Measurements from ENCODE around the gene LIN7A. TPM values are rescaled to one million over a fixed set of nuclear protein-coding genes. Genes with fewer than 3 reads are reported as not detected.

The LIN7A gene
- total RNA-seq, 1 experiment from 2014 or later = 16.2 TPM

DNA sequence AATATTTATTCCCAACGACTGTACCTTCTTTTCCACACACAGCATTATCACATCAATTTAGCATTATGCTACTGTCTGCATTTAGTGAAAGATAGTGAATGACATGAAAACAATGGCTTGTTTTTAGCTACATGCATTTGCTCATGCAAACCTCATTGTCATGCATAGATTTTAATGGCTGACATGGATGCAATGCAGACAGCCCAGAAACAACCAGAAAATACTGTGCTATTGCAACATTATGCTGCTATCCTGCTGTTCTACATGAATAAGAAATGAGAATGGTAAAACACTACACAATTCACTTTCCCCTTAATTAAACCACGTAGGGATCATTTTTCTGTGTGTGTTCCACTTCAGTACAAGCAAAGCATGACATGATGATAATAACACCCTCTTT lies 90.8 kb downstream of the LIN7A start:
- BruUV-seq (replicated peaks) = no TSS peak
- H3K27ac Mint-ChIP-seq (ENCODE audit: unreplicated experiment) = no peak overlapping the region
- Histone ChIP-seq H3K9me3 (no peaks in the 10 kb centered on the region), H3K36me3 (ENCODE audit: control insufficient read depth, insufficient read depth, low read length) (no peaks in the 10 kb centered on the region), H3K4me1 (no peaks in the 10 kb centered on the region), H3K4me3 (ENCODE audit: low read depth, low read length) (no peak overlapping the region), H3K27me3 (replicated peaks; ENCODE audit: control insufficient read depth, insufficient read depth, low read length) (no peaks in the 10 kb centered on the region)
- H3K4me1 Mint-ChIP-seq (ENCODE audit: low read depth, unreplicated experiment) = peaks cover 10% of the 10 kb centered on the region
- intact Hi-C loops (cut with micrococcal nuclease; ENCODE audit: unreplicated experiment) = no loop called here
- no peaks in the 10 kb centered on the region for H3K27me3 Mint-ChIP-seq (ENCODE audit: insufficient read depth, unreplicated experiment)
- no peaks in the 10 kb centered on the region for H3K36me3 Mint-ChIP-seq (ENCODE audit: insufficient read depth, unreplicated experiment)
- CTCF ChIA-PET = no interaction called here
- DNase-seq = no peak
- no peaks in the 10 kb centered on the region for H3K9me3 Mint-ChIP-seq (ENCODE audit: unreplicated experiment)
- TF ChIP-seq, protein P1, sequence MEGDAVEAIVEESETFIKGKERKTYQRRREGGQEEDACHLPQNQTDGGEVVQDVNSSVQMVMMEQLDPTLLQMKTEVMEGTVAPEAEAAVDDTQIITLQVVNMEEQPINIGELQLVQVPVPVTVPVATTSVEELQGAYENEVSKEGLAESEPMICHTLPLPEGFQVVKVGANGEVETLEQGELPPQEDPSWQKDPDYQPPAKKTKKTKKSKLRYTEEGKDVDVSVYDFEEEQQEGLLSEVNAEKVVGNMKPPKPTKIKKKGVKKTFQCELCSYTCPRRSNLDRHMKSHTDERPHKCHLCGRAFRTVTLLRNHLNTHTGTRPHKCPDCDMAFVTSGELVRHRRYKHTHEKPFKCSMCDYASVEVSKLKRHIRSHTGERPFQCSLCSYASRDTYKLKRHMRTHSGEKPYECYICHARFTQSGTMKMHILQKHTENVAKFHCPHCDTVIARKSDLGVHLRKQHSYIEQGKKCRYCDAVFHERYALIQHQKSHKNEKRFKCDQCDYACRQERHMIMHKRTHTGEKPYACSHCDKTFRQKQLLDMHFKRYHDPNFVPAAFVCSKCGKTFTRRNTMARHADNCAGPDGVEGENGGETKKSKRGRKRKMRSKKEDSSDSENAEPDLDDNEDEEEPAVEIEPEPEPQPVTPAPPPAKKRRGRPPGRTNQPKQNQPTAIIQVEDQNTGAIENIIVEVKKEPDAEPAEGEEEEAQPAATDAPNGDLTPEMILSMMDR (IDR thresholded peaks at IDR 0.05; ENCODE audit: insufficient read depth in 1 of 2, low read depth in 1 of 2, low read length in 1 of 2, severe bottlenecking in 1 of 2, unreplicated experiment in 1 of 2) = no peak
- POLR2A ChIA-PET = no interaction called here
- no peak overlapping the region for H3K4me3 Mint-ChIP-seq (ENCODE audit: unreplicated experiment)

DNA sequence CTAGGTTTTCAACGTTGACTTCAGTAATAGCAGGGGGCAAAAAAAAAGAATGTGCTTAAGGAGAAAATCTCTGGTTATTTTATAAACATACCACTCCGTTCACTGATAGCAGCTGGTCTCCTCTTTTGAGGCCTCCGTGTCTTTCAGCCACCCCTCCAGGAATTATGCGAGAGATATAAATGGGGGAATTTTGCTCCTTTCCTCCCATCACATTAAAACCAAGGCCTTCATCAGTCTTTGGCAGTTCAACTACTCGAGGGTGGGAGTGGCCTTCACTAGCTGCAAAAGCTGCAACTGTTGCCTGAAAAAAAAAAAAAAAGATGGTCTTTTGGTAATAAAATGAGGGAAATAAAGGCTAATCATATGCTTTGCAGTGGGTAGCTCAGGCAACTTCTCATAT lies 92.1 kb downstream of the LIN7A start:
- Histone ChIP-seq H3K27me3 (replicated peaks; ENCODE audit: control insufficient read depth, insufficient read depth, low read length) (no peaks in the 10 kb centered on the region), H3K4me1 (no peaks in the 10 kb centered on the region), H3K9me3 (no peaks in the 10 kb centered on the region), H3K4me3 (ENCODE audit: low read depth, low read length) (no peak overlapping the region), H3K36me3 (ENCODE audit: control insufficient read depth, insufficient read depth, low read length) (no peaks in the 10 kb centered on the region)
- CTCF ChIA-PET = no interaction called here
- Mint-ChIP-seq H3K27me3 (ENCODE audit: insufficient read depth, unreplicated experiment) (no peaks in the 10 kb centered on the region), H3K4me1 (ENCODE audit: low read depth, unreplicated experiment) (peaks cover 10% of the 10 kb centered on the region), H3K9me3 (ENCODE audit: unreplicated experiment) (no peaks in the 10 kb centered on the region), H3K36me3 (ENCODE audit: insufficient read depth, unreplicated experiment) (no peaks in the 10 kb centered on the region), H3K27ac (ENCODE audit: unreplicated experiment) (no peak overlapping the region), H3K4me3 (ENCODE audit: unreplicated experiment) (no peak overlapping the region)
- POLR2A ChIA-PET = no interaction called here
- intact Hi-C loops (cut with micrococcal nuclease; ENCODE audit: unreplicated experiment) = no loop called here
- TF ChIP-seq, protein P1 (IDR thresholded peaks at IDR 0.05; ENCODE audit: insufficient read depth in 1 of 2, low read depth in 1 of 2, low read length in 1 of 2, severe bottlenecking in 1 of 2, unreplicated experiment in 1 of 2) = no peak
- DNase-seq = no peak
- BruUV-seq (replicated peaks) = no TSS peak

DNA sequence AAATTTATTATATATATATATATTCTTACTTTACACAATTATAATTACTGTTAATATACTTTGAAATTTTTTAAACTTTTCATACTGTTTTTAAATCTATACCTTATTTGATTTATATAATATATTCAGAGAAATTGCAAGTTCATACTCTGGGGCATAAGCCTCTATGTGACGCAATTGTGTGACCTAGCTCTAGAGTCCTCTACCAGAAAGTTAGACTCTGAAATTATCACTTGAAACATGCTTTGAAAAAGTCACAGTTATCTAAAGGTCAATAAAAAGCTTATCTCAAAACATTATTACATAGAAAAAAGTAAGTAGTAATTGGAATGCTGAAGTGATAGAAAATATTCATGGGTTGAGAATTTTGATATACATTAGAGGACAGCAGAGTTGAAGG lies 93.8 kb downstream of the LIN7A start:
- H3K4me3 Mint-ChIP-seq (ENCODE audit: unreplicated experiment) = no peak overlapping the region
- H3K36me3 ChIP-seq (ENCODE audit: control insufficient read depth, insufficient read depth, low read length) = no peaks in the 10 kb centered on the region

More for the DNA sequence above, 93.8 kb downstream of the LIN7A start:
- BruUV-seq (replicated peaks) = no TSS peak
- intact Hi-C loops (cut with micrococcal nuclease; ENCODE audit: unreplicated experiment) = no loop called here
- H3K27ac Mint-ChIP-seq (ENCODE audit: unreplicated experiment) = no peak overlapping the region
- no peak for DNase-seq
- no peaks in the 10 kb centered on the region for H3K27me3 ChIP-seq (replicated peaks; ENCODE audit: control insufficient read depth, insufficient read depth, low read length)
- H3K4me3 ChIP-seq (ENCODE audit: low read depth, low read length) = no peak overlapping the region
- H3K27me3 Mint-ChIP-seq (ENCODE audit: insufficient read depth, unreplicated experiment) = no peaks in the 10 kb centered on the region
- ChIA-PET POLR2A (no interaction called here), CTCF (no interaction called here)
- peaks cover 5% of the 10 kb centered on the region; the same call in 1 of the 2 replicates for H3K4me1 ChIP-seq
- no peaks in the 10 kb centered on the region for H3K36me3 Mint-ChIP-seq (ENCODE audit: insufficient read depth, unreplicated experiment)
- no peaks in the 10 kb centered on the region for H3K9me3 Mint-ChIP-seq (ENCODE audit: unreplicated experiment)
- TF ChIP-seq, protein P1 (IDR thresholded peaks at IDR 0.05; ENCODE audit: insufficient read depth in 1 of 2, low read depth in 1 of 2, low read length in 1 of 2, severe bottlenecking in 1 of 2, unreplicated experiment in 1 of 2) = no peak
- peaks cover 1% of the 10 kb centered on the region for H3K4me1 Mint-ChIP-seq (ENCODE audit: low read depth, unreplicated experiment)
- H3K9me3 ChIP-seq = no peaks in the 10 kb centered on the region
